DND-41 (cell line): ENCODE results near the gene IQCK.

Experiments
- EZH2 ChIP-seq: IDR thresholded peaks from 3 replicates; pipeline ENCODE4 v1.6.1; 2012; ENCODE audit warnings: borderline replicate concordance, low read depth, mild to moderate bottlenecking, moderate library complexity, low read length, inconsistent platforms; ENCODE audit not compliant: severe bottlenecking
- TF ChIP-seq, protein P1 (sequence below): IDR thresholded peaks from 2 replicates; pipeline ENCODE4 v1.5.1; 2012; ENCODE audit warnings: borderline replicate concordance, low read length, moderate library complexity, mild to moderate bottlenecking; ENCODE audit not compliant: poor library complexity, severe bottlenecking; ENCODE audit errors: extremely low read depth

- TF ChIP-seq, protein P1, sequence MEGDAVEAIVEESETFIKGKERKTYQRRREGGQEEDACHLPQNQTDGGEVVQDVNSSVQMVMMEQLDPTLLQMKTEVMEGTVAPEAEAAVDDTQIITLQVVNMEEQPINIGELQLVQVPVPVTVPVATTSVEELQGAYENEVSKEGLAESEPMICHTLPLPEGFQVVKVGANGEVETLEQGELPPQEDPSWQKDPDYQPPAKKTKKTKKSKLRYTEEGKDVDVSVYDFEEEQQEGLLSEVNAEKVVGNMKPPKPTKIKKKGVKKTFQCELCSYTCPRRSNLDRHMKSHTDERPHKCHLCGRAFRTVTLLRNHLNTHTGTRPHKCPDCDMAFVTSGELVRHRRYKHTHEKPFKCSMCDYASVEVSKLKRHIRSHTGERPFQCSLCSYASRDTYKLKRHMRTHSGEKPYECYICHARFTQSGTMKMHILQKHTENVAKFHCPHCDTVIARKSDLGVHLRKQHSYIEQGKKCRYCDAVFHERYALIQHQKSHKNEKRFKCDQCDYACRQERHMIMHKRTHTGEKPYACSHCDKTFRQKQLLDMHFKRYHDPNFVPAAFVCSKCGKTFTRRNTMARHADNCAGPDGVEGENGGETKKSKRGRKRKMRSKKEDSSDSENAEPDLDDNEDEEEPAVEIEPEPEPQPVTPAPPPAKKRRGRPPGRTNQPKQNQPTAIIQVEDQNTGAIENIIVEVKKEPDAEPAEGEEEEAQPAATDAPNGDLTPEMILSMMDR = no peak
- TF ChIP-seq EZH2 = no peak
These were observed 9.5 kb upstream of the IQCK start for GRCh38 chr16:19708296-19709205.
